H1 (cell line): ENCODE measurements around the gene ASIC2. TPM values are rescaled to one million over a fixed set of nuclear protein-coding genes. Genes with fewer than 3 reads are reported as not detected.

Experiments used
- CTCF ChIA-PET: fragments of 300-600 bp; sonication (Branson Sonifier 250); formaldehyde crosslinking; loops from one replicate; lab custom pipeline; 2021; ENCODE audit not compliant: partially characterized antibody; lab: Charles Lee
- POLR2A ChIA-PET: fragments of 300-600 bp; sonication (Branson Sonifier 250); formaldehyde crosslinking; loops from one replicate; lab custom pipeline; 2021; ENCODE audit warnings: inconsistent platforms; ENCODE audit not compliant: partially characterized antibody; lab: Charles Lee
- DNase-seq, 2 experiments: peaks; one replicate each; pipeline versions ENCODE4 v3.0.0 to v3.0.0-alpha.2; 2010 to 2022; ENCODE audit warnings: low spot score in 2 of 2, low read depth in 1 of 2, mixed read lengths in 1 of 2
- FAIRE-seq: peaks from 2 replicates; lab custom pipeline; 2011; peaks lifted over from hg19 to GRCh38; lab: Jason Lieb, UNC
- H2AFZ ChIP-seq: 2 replicates; pipeline ENCODE4 v1.8.1; 2012; ENCODE audit warnings: low read length, inconsistent platforms
- H2AK5ac ChIP-seq: 2 replicates; pipeline ENCODE4 v1.6.1; 2013; ENCODE audit warnings: low read depth, low read length
- H2BK120ac ChIP-seq: replicated peaks from 2 replicates; pipeline ENCODE3; 2013; ENCODE audit warnings: low read depth, low read length, inconsistent platforms
- H2BK12ac ChIP-seq: 2 replicates; pipeline ENCODE4 v1.6.1; 2013; ENCODE audit warnings: low read depth, low read length
- H2BK15ac ChIP-seq: 2 replicates; pipeline ENCODE4 v1.6.1; 2013; ENCODE audit warnings: low read length
- H2BK20ac ChIP-seq: 2 replicates; pipeline ENCODE4 v1.6.1; 2013; ENCODE audit warnings: low read length
- H2BK5ac ChIP-seq: 2 replicates; pipeline ENCODE4 v1.6.1; 2013; ENCODE audit warnings: low read depth, low read length
- H3K14ac ChIP-seq: 2 replicates; pipeline ENCODE4 v1.6.1; 2013; ENCODE audit warnings: inconsistent platforms; ENCODE audit not compliant: insufficient read length
- H3K18ac ChIP-seq: 2 replicates; pipeline ENCODE4 v1.6.1; 2013; ENCODE audit warnings: low read length; ENCODE audit errors: extremely low read depth
- H3K23ac ChIP-seq: 2 replicates; pipeline ENCODE4 v1.6.1; 2013; ENCODE audit warnings: inconsistent platforms; ENCODE audit not compliant: insufficient read length
- H3K23me2 ChIP-seq: 2 replicates; pipeline ENCODE4 v1.6.1; 2013; ENCODE audit warnings: low read depth, low read length
- H3K27ac ChIP-seq: 2 replicates; pipeline ENCODE4 v1.6.1; 2011; ENCODE audit warnings: low read depth, low read length, inconsistent platforms
- H3K27me3 ChIP-seq, 4 experiments: replicated peaks in 1 of 4; 1 replicate in 1 of 4; 2 replicates in 3 of 4; pipeline versions ENCODE4 v1.6.1 to v1.8.1; 2011 to 2013; ENCODE audit warnings: low read length in 3 of 4, mild to moderate bottlenecking in 3 of 4, inconsistent platforms in 2 of 4, mixed read lengths in 2 of 4, moderate library complexity in 1 of 4; ENCODE audit not compliant: control insufficient read depth in 3 of 4, insufficient read depth in 3 of 4; ENCODE audit errors: extremely low read depth in 1 of 4
- H3K36me3 ChIP-seq, 4 experiments: 2 replicates each; pipeline versions ENCODE4 v1.6.1 to v1.8.1; 2011 to 2013; ENCODE audit warnings: mild to moderate bottlenecking in 4 of 4, low read length in 3 of 4, moderate library complexity in 2 of 4, control low read depth in 1 of 4, inconsistent platforms in 1 of 4; ENCODE audit not compliant: insufficient read depth in 4 of 4, control insufficient read depth in 2 of 4
- H3K4ac ChIP-seq: replicated peaks from 2 replicates; pipeline ENCODE3; 2013; ENCODE audit warnings: low read length, low read depth, mixed read lengths, inconsistent platforms; ENCODE audit not compliant: insufficient read length
- H3K4me1 ChIP-seq, 4 experiments: replicated peaks in 1 of 4; 1 replicate in 1 of 4; 2 replicates in 3 of 4; pipeline versions ENCODE4 v1.6.1 to v1.8.1; 2011 to 2013; ENCODE audit warnings: low read length in 3 of 4, inconsistent platforms in 2 of 4, mixed read lengths in 1 of 4; ENCODE audit not compliant: insufficient read depth in 4 of 4, control insufficient read depth in 3 of 4
- H3K4me2 ChIP-seq, 2 experiments: 2 replicates each; pipeline versions ENCODE4 v1.6.1 to v1.8.1; 2011 to 2013; ENCODE audit warnings: low read depth in 2 of 2, low read length in 2 of 2, control low read depth in 1 of 2, inconsistent platforms in 1 of 2, mild to moderate bottlenecking in 1 of 2; ENCODE audit not compliant: insufficient read depth in 1 of 2
- H3K4me3 ChIP-seq, 4 experiments: fragments of 200-600, 300-600 bp in 1 of 4; sonication (generic), shearing (Covaris generic), sonication (Bioruptor Twin) in 1 of 4; 2 replicates each; pipeline versions ENCODE4 v1.5.1 to v1.8.1; 2011 to 2016; ENCODE audit warnings: low read length in 4 of 4, low read depth in 3 of 4, control low read depth in 2 of 4, inconsistent platforms in 2 of 4, mild to moderate bottlenecking in 2 of 4, mixed read lengths in 1 of 4, moderate library complexity in 1 of 4; ENCODE audit not compliant: insufficient read depth in 2 of 4; ENCODE audit errors: extremely low read depth in 1 of 4
- H3K56ac ChIP-seq: replicated peaks from 2 replicates; pipeline ENCODE3; 2013; ENCODE audit warnings: low read depth, mild to moderate bottlenecking, mixed read lengths, low read length, inconsistent platforms; ENCODE audit not compliant: insufficient read length
- H3K79me1 ChIP-seq: 2 replicates; pipeline ENCODE4 v1.6.1; 2013; ENCODE audit warnings: low read depth, low read length, control low read depth
- H3K79me2 ChIP-seq, 2 experiments: 2 replicates each; pipeline versions ENCODE4 v1.6.1 to v1.8.1; 2012 to 2013; ENCODE audit warnings: low read length in 2 of 2, mild to moderate bottlenecking in 2 of 2, inconsistent platforms in 1 of 2; ENCODE audit not compliant: insufficient read depth in 2 of 2, control insufficient read depth in 1 of 2
- H3K9ac ChIP-seq, 4 experiments: replicated peaks in 1 of 4; 1 replicate in 1 of 4; 2 replicates in 3 of 4; pipeline versions ENCODE4 v1.6.1 to v1.8.1; 2011 to 2013; ENCODE audit warnings: low read depth in 3 of 4, low read length in 3 of 4, control low read depth in 2 of 4, mild to moderate bottlenecking in 2 of 4, moderate library complexity in 2 of 4, inconsistent platforms in 1 of 4; ENCODE audit errors: extremely low read depth in 1 of 4
- H3K9me3 ChIP-seq, 2 experiments: 2 replicates each; pipeline versions ENCODE4 v1.6.1 to v1.8.1; 2012 to 2013; ENCODE audit warnings: mild to moderate bottlenecking in 2 of 2, moderate library complexity in 2 of 2, control low read depth in 1 of 2, inconsistent platforms in 1 of 2, low read depth in 1 of 2, low read length in 1 of 2, mixed read lengths in 1 of 2; ENCODE audit not compliant: insufficient read depth in 2 of 2
- H4K20me1 ChIP-seq, 2 experiments: replicated peaks in 1 of 2; 2 replicates each; pipeline versions ENCODE3 to v1.8.1; 2011 to 2013; ENCODE audit warnings: inconsistent platforms in 2 of 2, low read length in 2 of 2, mild to moderate bottlenecking in 1 of 2; ENCODE audit not compliant: insufficient read depth in 2 of 2, control insufficient read depth in 1 of 2
- H4K5ac ChIP-seq: 2 replicates; pipeline ENCODE4 v1.6.1; 2013; ENCODE audit warnings: low read length, low read depth, mixed read lengths, inconsistent platforms; ENCODE audit not compliant: insufficient read length
- H4K8ac ChIP-seq: 2 replicates; pipeline ENCODE4 v1.8.0; 2013; ENCODE audit warnings: mild to moderate bottlenecking, moderate library complexity, low read length, inconsistent platforms; ENCODE audit not compliant: insufficient read depth; ENCODE audit errors: extremely low read depth
- H4K91ac ChIP-seq: replicated peaks from 2 replicates; pipeline ENCODE3; 2013; ENCODE audit warnings: low read length, mixed read lengths, inconsistent platforms; ENCODE audit not compliant: insufficient read length
- BACH1 ChIP-seq: IDR thresholded peaks from 2 replicates; pipeline ENCODE4 v1.6.1; 2012; ENCODE audit warnings: low read length, improper control_type of control experiment
- BCL11A ChIP-seq, 2 experiments: IDR thresholded peaks; one replicate each; pipeline ENCODE4 v1.6.1; 2011; ENCODE audit warnings: low read depth in 2 of 2, low read length in 2 of 2, mild to moderate bottlenecking in 2 of 2
- HDAC2 ChIP-seq, 2 experiments: fragments of 300-600 bp in 1 of 2; sonication (generic) in 1 of 2; IDR thresholded peaks; 2 replicates each; pipeline ENCODE4 v1.6.1; 2011 to 2012; ENCODE audit warnings: low read depth in 2 of 2, low read length in 2 of 2, mild to moderate bottlenecking in 2 of 2, moderate library complexity in 2 of 2, borderline replicate concordance in 1 of 2, inconsistent platforms in 1 of 2
- JUND ChIP-seq: IDR thresholded peaks from 2 replicates; pipeline ENCODE4 v1.6.1; 2011; ENCODE audit warnings: mild to moderate bottlenecking, improper control_type of control experiment, low read length
- KDM5A ChIP-seq: fragments of 200-600 bp; IDR thresholded peaks from 2 replicates; pipeline ENCODE4 v1.7.1; 2012; ENCODE audit warnings: mild to moderate bottlenecking, low read length, inconsistent platforms, mixed read lengths
- PHF8 ChIP-seq: fragments of 200-600 bp; sonication (generic); conservative IDR thresholded peaks from 2 replicates; pipeline ENCODE4 v1.7.1; 2012; ENCODE audit warnings: low read depth, mild to moderate bottlenecking, inconsistent platforms, low read length, moderate library complexity
- SIN3A ChIP-seq, 2 experiments: IDR thresholded peaks in 1 of 2; conservative IDR thresholded peaks in 1 of 2; 2 replicates each; pipeline ENCODE4 v1.6.1; 2011 to 2012; ENCODE audit warnings: low read length in 2 of 2, improper control_type of control experiment in 1 of 2, low read depth in 1 of 2, mild to moderate bottlenecking in 1 of 2
- SIX5 ChIP-seq: IDR thresholded peaks from 2 replicates; pipeline ENCODE4 v1.6.1; 2011; ENCODE audit warnings: mild to moderate bottlenecking, low read depth, low read length
- SRF ChIP-seq: IDR thresholded peaks from 2 replicates; pipeline ENCODE4 v1.6.1; 2011; ENCODE audit warnings: mild to moderate bottlenecking, low read depth, low read length, moderate library complexity
- TAF7 ChIP-seq: optimal IDR thresholded peaks from 2 replicates; pipeline ENCODE3; 2011; ENCODE audit warnings: low read depth, mild to moderate bottlenecking, inconsistent platforms, low read length, moderate library complexity, borderline replicate concordance
- TCF12 ChIP-seq: IDR thresholded peaks from 2 replicates; pipeline ENCODE4 v1.6.1; 2011; ENCODE audit warnings: low read depth, mild to moderate bottlenecking, low read length
- WGBS, 2 experiments: shearing (Covaris generic) in 1 of 2; methylation state at CpG; one replicate each; pipeline versions ENCODE4 v1.1.6 to v1.1.7; 2013 to 2015; ENCODE audit warnings: low lambda C conversion rate in 2 of 2, mixed read lengths in 2 of 2, inconsistent platforms in 1 of 2, low coverage in 1 of 2, missing lambda C conversion rate in 1 of 2; ENCODE audit not compliant: insufficient replicate concordance in 2 of 2, insufficient coverage in 1 of 2, insufficient read length in 1 of 2; ENCODE audit errors: extremely low coverage in 1 of 2, missing lambda C conversion rate in 1 of 2; 5-methylcytosine and 5-hydroxymethylcytosine counted together
- polyA plus RNA-seq, 7 experiments: library from polyadenylated mRNA; depleted of rRNA in 3 of 7; stranded (reverse) in 5 of 7; unstranded in 2 of 7; fragments of >200 nt in 5 of 7; fragments of 200-250 nt in 2 of 7; gene quantifications; 1 replicate in 5 of 7; 2 replicates in 1 of 7; 4 replicates in 1 of 7; pipeline versions ENCODE4 v1.2.1 to v1.2.3, GENCODE V29; 2011 to 2013; ENCODE audit warnings: missing spikeins in 2 of 7, mixed read lengths in 2 of 7
- total RNA-seq: library from RNA; stranded (reverse); fragmentation: NEBNext Ultra II Directional; extraction: Animal tissue kit (Norgen Biotek cat#: 25700); gene quantifications from 2 replicates; pipeline ENCODE4 v1.2.1, GENCODE V29; 2021
- TF ChIP-seq, protein P1 (sequence below): IDR thresholded peaks from 2 replicates; pipeline ENCODE4 v1.6.1; 2011; ENCODE audit warnings: low read length, improper control_type of control experiment

ASIC2 gene
- total and polyA plus RNA-seq, 2 of the 8 experiments (the other 6 are each of a cell fraction or from before 2014, with no cell fraction given), result 0.86 to 1.2 TPM

DNA sequence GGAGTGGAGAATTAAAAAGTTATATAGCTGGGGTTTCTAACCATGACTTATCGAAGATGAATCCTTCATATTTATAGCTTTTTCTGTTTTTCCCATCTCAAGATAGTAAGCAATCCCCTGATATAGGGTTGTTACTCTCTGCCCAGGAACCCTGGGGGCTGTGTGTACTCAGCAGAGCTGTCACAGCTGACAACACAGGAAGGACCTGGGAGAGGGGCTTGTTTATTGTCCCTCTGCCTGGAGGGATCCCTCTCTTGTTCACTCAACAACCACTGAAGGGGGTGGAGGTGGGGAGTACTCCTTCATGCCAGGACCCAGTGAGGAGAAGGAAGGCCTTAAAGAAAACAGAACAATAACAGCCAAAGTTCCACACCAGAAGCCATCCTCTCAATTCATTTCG lies 19.8 kb downstream of the ASIC2 start:
- Histone ChIP-seq H3K4ac (no peak overlapping the region), H3K79me2 (no peaks in the 10 kb centered on the region), H4K5ac (no peak overlapping the region), H3K27me3 (peaks cover 0 to 2% (median 0%) of the 10 kb centered on the region in 4 experiments; a peak in 1 of 7 replicates), H2AK5ac (no peak overlapping the region), H3K4me2 (no peak overlapping the region), H4K20me1 (peaks cover 0 to 1% of the 10 kb centered on the region in 2 experiments), H3K14ac (no peak overlapping the region), H3K23me2 (peaks cover under 1% of the 10 kb centered on the region; the same call in 1 of the 2 replicates), H4K91ac (no peak overlapping the region), H3K79me1 (no peaks in the 10 kb centered on the region), H2BK5ac (no peak overlapping the region), H2BK120ac (no peak overlapping the region), H3K23ac (no peak overlapping the region), H2AFZ (no peak overlapping the region), H3K9me3 (no peaks in the 10 kb centered on the region), H3K27ac (no peak overlapping the region), H3K18ac (no peak overlapping the region), H3K56ac (no peak overlapping the region), H4K8ac (no peak overlapping the region), H3K4me1 (no peaks in the 10 kb centered on the region), H2BK15ac (no peak overlapping the region), H3K9ac (no peak overlapping the region), H3K4me3 (no peak overlapping the region), H2BK12ac (no peak overlapping the region), H2BK20ac (no peak overlapping the region), H3K36me3 (no peaks in the 10 kb centered on the region)
- WGBS, 2 experiments, result 91% methylated on average over 2 of the region's 2 CpGs; no CpG with 5 or more reads in 1 of the 2 experiments
- POLR2A ChIA-PET, result no interaction called here
- no peak for FAIRE-seq
- no peak for DNase-seq
- CTCF ChIA-PET, result interaction anchor here (0.9 to 1.3 kb wide), 3 partner anchors 13 to 224 kb away, joined by 3 to 4 read pairs (median 3); no protein-coding TSS in a partner anchor
- TF ChIP-seq JUND (no peak), SIN3A (conservative IDR thresholded peaks at IDR 0.05 in 1 of 2, IDR thresholded peaks at IDR 0.05 in 1 of 2; ENCODE audit: low read depth in 1 of 2, low read length in 2 of 2) (no peak), PHF8 (no peak), SRF (no peak), BCL11A (IDR thresholded peaks at IDR 0.05; ENCODE audit: low read depth in 2 of 2, low read length in 2 of 2) (no peak), TCF12 (no peak), HDAC2 (IDR thresholded peaks at IDR 0.05; ENCODE audit: borderline replicate concordance in 1 of 2, low read depth in 2 of 2, low read length in 2 of 2) (no peak), SIX5 (no peak), BACH1 (no peak), TAF7 (no peak), KDM5A (no peak)
- TF ChIP-seq, protein P1, sequence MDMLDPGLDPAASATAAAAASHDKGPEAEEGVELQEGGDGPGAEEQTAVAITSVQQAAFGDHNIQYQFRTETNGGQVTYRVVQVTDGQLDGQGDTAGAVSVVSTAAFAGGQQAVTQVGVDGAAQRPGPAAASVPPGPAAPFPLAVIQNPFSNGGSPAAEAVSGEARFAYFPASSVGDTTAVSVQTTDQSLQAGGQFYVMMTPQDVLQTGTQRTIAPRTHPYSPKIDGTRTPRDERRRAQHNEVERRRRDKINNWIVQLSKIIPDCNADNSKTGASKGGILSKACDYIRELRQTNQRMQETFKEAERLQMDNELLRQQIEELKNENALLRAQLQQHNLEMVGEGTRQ, result no peak
